ENCODE results near the gene KLF13. TPM values are rescaled to one million over a fixed set of nuclear protein-coding genes. Genes with fewer than 3 reads are reported as not detected.

Gene KLF13
- total RNA-seq, 2 experiments from 2014 or later = 235 to 264 TPM

DNA sequence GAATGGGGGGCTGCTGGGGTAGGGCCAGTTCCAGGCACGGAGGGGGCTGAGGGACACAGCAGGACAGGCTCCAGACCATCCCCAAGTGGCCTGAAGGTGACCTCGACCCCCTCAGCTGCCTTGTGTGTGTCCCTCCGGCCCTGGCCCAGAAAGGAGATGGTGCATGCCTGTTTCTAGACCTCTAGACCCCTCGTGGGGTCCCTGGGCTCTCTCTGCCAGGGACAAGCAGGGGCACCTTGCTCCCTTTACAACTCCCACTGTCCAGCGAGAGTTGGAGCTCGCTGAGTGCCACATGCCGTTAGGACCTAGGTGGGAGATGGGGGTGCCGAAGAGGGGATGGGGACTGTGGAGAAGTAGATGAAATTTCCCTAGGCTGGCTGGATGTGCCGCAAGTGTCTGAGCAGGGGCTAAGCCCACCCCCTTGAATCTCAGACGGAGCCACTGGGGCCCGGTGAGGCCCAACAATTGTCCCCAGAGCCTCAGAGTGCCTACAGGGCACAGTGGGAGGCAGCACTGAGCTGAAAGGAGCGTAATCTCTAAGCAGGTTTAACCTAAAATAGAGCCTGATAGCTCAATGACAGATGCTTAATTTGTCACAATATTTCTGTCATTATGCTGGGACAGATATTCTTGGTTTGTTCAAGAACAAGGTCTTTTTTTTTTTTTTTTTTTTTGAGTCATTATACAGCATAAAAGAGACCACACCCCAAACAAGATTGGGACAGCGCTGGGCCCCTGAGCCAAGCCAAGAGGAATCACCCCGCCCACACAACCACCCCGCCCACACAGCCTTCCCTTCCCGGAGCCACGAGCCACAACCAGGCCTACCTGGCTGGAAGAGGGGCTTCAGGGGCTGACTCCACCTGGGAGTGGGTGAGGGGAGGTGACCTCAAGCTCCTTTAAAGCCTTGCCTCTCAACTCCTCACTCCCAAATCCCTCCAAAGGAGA, 23.6 kb upstream of the KLF13 start:
- Mint-ChIP-seq H3K9me3 (no peaks in the 10 kb centered on the region), H3K27me3 (peaks cover 7% of the 10 kb centered on the region), H3K27ac (peak overlapping the region; percentile 19), H3K4me1 (peaks cover 38% of the 10 kb centered on the region), H3K36me3 (ENCODE audit: low read depth) (no peaks in the 10 kb centered on the region), H3K4me3 (no peak overlapping the region)
- CTCF ChIA-PET = interaction anchor here (0.6 to 1.3 kb wide), 2 partner anchors 14 to 24 kb away, joined by 4 to 6 read pairs; no protein-coding TSS in a partner anchor
- DNase-seq = peak; percentile 6
- POLR2A ChIA-PET = no interaction called here

DNA sequence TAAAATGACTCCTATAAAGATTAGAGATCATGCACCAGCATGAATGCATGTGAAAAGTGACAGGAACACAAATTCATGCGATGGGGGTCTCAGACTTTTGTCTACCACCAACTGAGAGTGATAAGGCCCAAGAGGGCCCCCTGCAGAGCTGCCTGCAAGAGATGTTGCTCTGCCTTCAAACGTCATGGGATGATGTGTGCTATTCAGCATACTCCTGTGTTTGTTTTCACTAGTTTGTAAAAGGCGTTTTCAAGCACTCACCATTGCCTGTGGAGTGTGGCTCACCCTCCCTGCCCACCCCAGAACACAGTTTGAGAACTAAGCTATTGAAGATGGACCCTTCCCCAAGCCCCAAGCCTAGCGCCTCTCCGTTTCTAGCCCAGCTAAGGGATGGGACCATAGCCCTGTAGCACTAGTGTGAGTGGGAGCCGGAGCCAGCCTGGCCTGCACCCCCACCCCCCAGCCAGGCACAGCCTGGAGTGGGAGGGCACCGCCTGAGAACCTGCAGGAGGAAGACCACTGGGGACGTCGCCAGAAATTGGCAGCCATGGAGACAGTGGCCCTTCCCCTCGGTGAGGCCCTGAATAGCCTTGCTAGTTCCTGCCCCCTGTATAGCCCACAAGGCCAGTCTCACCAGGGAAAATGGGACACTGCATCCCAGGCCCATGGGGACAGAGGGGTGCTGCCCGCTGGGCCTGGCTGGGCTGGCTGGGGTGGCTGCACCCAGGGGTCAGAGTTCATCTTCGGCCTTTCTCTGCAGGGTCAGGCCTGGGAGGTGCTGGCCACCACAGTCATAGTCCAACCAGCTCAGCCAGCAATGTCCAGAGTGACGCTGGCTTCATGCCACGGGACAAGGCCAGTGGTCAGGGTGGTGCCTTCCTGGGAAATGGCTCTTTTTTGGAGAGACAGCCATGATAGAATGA, 22.6 kb upstream of the KLF13 start:
- H3K27ac Mint-ChIP-seq = peak overlapping the region; percentile 19
- DNase-seq = peak; percentile 5
- H3K4me1 Mint-ChIP-seq = peaks cover 43% of the 10 kb centered on the region
- peaks cover 7% of the 10 kb centered on the region for H3K27me3 Mint-ChIP-seq
- no peaks in the 10 kb centered on the region for H3K36me3 Mint-ChIP-seq (ENCODE audit: low read depth)
- ChIA-PET CTCF (interaction anchor here (1.3 kb wide), 1 partner anchor 13 kb away, joined by 6 read pairs; no protein-coding TSS in a partner anchor), POLR2A (no interaction called here)
- no peak overlapping the region for H3K4me3 Mint-ChIP-seq
- H3K9me3 Mint-ChIP-seq = no peaks in the 10 kb centered on the region

- CTCF ChIA-PET = no interaction called here
- H3K4me1 Mint-ChIP-seq = peaks cover 50% of the 10 kb centered on the region
- H3K9me3 Mint-ChIP-seq = no peaks in the 10 kb centered on the region
- POLR2A ChIA-PET = no interaction called here
- no peak overlapping the region for H3K4me3 Mint-ChIP-seq
- H3K27ac Mint-ChIP-seq = peak overlapping the region; percentile 31
- H3K27me3 Mint-ChIP-seq = peaks cover 9% of the 10 kb centered on the region
- peak; percentile 30 for DNase-seq
- H3K36me3 Mint-ChIP-seq (ENCODE audit: low read depth) = no peaks in the 10 kb centered on the region
Observed at GRCh38 chr15:31304751-31305365, 21.8 kb upstream of the KLF13 start.

- CTCF ChIA-PET = no interaction called here
- DNase-seq = no peak
- POLR2A ChIA-PET = no interaction called here
- Mint-ChIP-seq H3K4me1 (peaks cover 55% of the 10 kb centered on the region), H3K36me3 (ENCODE audit: low read depth) (no peaks in the 10 kb centered on the region), H3K4me3 (no peak overlapping the region), H3K27ac (no peak overlapping the region), H3K9me3 (no peaks in the 10 kb centered on the region), H3K27me3 (peaks cover 9% of the 10 kb centered on the region)
Observed at GRCh38 chr15:31305375-31305774, 21.3 kb upstream of the KLF13 start.

DNA sequence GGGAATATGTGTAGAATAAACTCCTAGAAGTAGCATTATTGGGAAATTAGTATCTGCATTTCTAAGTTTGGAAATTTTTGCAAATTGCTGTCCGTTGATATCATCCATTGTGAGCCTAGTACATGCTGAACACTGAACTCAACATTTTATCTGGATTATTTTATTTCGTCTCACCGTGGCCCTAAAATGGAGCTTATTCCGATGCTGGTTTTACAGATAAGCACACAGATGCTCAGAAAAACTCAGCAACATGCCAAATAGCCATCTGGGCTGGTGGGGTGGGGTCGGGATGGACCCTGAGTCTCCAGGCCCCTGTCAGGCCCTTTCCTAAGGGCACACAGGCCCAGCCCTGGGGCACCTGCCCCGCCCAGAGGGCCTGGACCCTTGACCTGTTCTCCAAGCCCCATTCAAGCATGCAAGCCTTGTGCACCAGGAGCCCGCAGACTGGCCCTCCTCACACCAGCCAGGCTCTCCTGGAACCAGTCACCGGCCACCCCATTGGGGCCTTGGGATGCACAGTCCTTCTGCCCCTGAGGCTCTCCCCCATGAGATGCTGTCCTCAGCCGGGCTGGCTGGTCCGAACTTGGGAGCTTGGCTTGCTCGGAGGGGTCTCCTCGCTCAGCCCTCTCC, 20.7 kb upstream of the KLF13 start:
- CTCF ChIA-PET = interaction anchor here (1.4 to 1.5 kb wide), 2 partner anchors 15 to 64 kb away, joined by 3 read pairs; no protein-coding TSS in a partner anchor
- DNase-seq = no peak
- H3K36me3 Mint-ChIP-seq (ENCODE audit: low read depth) = no peaks in the 10 kb centered on the region
- H3K4me1 Mint-ChIP-seq = peaks cover 56% of the 10 kb centered on the region
- H3K9me3 Mint-ChIP-seq = no peaks in the 10 kb centered on the region
- peaks cover 9% of the 10 kb centered on the region for H3K27me3 Mint-ChIP-seq
- H3K27ac Mint-ChIP-seq = no peak overlapping the region
- H3K4me3 Mint-ChIP-seq = no peak overlapping the region
- POLR2A ChIA-PET = no interaction called here

- Mint-ChIP-seq H3K27me3 (peaks cover 9% of the 10 kb centered on the region), H3K27ac (no peak overlapping the region), H3K36me3 (ENCODE audit: low read depth) (no peaks in the 10 kb centered on the region), H3K4me3 (no peak overlapping the region), H3K9me3 (no peaks in the 10 kb centered on the region), H3K4me1 (peaks cover 56% of the 10 kb centered on the region)
- ChIA-PET CTCF (interaction anchor here (0.5 to 1.5 kb wide), 4 partner anchors 15 to 65 kb away, joined by 3 read pairs; no protein-coding TSS in a partner anchor), POLR2A (no interaction called here)
- no peak for DNase-seq
Observed at GRCh38 chr15:31306426-31307269, 20.0 kb upstream of the KLF13 start.

- ChIA-PET POLR2A (no interaction called here), CTCF (interaction anchor here (0.5 to 1.9 kb wide), 5 partner anchors 9 to 79 kb away, joined by 3 to 5 read pairs (median 3); no protein-coding TSS in a partner anchor)
- H3K4me1 Mint-ChIP-seq = peaks cover 55% of the 10 kb centered on the region
- H3K36me3 Mint-ChIP-seq (ENCODE audit: low read depth) = no peaks in the 10 kb centered on the region
- H3K27ac Mint-ChIP-seq = peak overlapping the region; percentile 63
- peaks cover 9% of the 10 kb centered on the region for H3K27me3 Mint-ChIP-seq
- no peak overlapping the region for H3K4me3 Mint-ChIP-seq
- no peak for DNase-seq
- no peaks in the 10 kb centered on the region for H3K9me3 Mint-ChIP-seq
Observed at GRCh38 chr15:31307270-31308184, 19.1 kb upstream of the KLF13 start.

DNA sequence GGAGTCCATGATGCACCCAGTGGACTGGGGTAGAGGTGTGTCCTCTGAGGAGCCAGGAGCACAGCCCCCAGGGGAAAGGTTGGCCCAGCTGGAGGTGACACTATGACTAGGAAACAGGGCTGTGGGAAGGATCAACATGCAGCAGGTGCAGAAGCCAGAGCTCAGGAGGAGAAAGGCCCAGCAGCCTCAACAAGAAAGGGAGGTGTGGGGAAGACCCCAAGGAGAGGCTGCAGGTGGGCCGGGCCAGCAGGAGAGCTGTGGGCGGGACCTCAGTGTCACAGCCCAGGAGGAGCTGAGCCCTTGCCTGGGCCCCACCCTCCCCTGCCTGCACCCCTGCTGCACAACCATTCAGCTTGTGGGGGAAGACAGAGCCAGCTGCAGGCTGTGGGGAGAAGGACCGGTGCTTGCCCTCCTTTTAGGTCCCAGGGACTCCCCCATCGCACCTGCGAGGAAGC, 18.4 kb upstream of the KLF13 start:
- peaks cover 9% of the 10 kb centered on the region for H3K27me3 Mint-ChIP-seq
- no peak overlapping the region for H3K4me3 Mint-ChIP-seq
- H3K9me3 Mint-ChIP-seq = peaks cover 3% of the 10 kb centered on the region
- H3K36me3 Mint-ChIP-seq (ENCODE audit: low read depth) = peaks cover 2% of the 10 kb centered on the region
- peaks cover 53% of the 10 kb centered on the region for H3K4me1 Mint-ChIP-seq
- no peak for DNase-seq
- ChIA-PET POLR2A (no interaction called here), CTCF (interaction anchor here (0.5 to 1.9 kb wide), 4 partner anchors 9 to 80 kb away, joined by 3 to 5 read pairs (median 3); no protein-coding TSS in a partner anchor)
- H3K27ac Mint-ChIP-seq = peak overlapping the region; percentile 63

- peak; percentile 3 for DNase-seq
- H3K27ac Mint-ChIP-seq = no peak overlapping the region
- CTCF ChIA-PET = interaction anchor here (0.6 to 1.3 kb wide), 3 partner anchors 12 to 190 kb away, joined by 3 to 6 read pairs (median 3); no protein-coding TSS in a partner anchor
- no peak overlapping the region for H3K4me3 Mint-ChIP-seq
- H3K4me1 Mint-ChIP-seq = peaks cover 43% of the 10 kb centered on the region
- peaks cover 12% of the 10 kb centered on the region for H3K36me3 Mint-ChIP-seq (ENCODE audit: low read depth)
- H3K27me3 Mint-ChIP-seq = peaks cover 9% of the 10 kb centered on the region
- POLR2A ChIA-PET = no interaction called here
- peaks cover 8% of the 10 kb centered on the region for H3K9me3 Mint-ChIP-seq
Observed at GRCh38 chr15:31309893-31310606, 16.6 kb upstream of the KLF13 start.
